ENCODE data around the gene SCRG1.

DNA sequence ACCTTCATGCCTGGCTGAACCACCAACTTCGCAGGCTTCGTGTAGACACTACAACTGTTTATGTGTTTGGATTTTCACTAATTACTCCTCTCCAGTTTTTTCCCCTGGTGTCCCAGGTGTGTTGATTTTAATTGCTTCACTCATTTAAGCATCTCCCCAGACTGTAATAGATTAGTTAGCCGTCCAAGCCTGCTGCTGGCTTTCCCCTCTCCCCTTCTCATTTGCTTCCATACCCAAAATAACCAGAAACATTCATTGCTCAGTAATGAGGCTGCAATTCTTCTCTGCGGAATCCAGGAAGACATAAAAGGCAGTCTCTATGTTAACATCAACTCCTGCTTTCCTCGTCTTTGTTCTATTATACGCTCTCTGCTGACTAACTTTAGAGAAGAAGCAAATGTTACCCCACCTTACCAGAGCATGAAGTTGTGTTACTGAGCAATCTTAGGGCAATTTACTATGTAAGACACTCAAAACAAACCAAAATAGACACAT, 37.9 kb upstream of the SCRG1 start:
- no peak for TF ChIP-seq EZH2phosphoT487 (IDR thresholded peaks at IDR 0.05; ENCODE audit: low read depth)
- TF ChIP-seq, protein P1, sequence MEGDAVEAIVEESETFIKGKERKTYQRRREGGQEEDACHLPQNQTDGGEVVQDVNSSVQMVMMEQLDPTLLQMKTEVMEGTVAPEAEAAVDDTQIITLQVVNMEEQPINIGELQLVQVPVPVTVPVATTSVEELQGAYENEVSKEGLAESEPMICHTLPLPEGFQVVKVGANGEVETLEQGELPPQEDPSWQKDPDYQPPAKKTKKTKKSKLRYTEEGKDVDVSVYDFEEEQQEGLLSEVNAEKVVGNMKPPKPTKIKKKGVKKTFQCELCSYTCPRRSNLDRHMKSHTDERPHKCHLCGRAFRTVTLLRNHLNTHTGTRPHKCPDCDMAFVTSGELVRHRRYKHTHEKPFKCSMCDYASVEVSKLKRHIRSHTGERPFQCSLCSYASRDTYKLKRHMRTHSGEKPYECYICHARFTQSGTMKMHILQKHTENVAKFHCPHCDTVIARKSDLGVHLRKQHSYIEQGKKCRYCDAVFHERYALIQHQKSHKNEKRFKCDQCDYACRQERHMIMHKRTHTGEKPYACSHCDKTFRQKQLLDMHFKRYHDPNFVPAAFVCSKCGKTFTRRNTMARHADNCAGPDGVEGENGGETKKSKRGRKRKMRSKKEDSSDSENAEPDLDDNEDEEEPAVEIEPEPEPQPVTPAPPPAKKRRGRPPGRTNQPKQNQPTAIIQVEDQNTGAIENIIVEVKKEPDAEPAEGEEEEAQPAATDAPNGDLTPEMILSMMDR (IDR thresholded peaks at IDR 0.05; ENCODE audit: low read depth, low read length): no peak

Measured in OCI-LY3 (cell line).